G401.6 (cell line): ENCODE measurements around the gene DTD1.
A peak's percentile ranks its signal among the peaks of the same experiment; 100 is the strongest.
"Not testable (repeated sequence)": the region's sequence is repeated elsewhere in the genome, so short reads cannot be mapped to it uniquely, and the experiment has no call there.

Experiments used
- FAIRE-seq: peaks from 2 replicates; lab custom pipeline; 2012; peaks lifted over from hg19 to GRCh38; lab: Jason Lieb, UNC

Gene DTD1

GRCh38 chr20:18743665-18744440 lies 156.0 kb downstream of the DTD1 start:
- no peak for FAIRE-seq

GRCh38 chr20:18747090-18747489 lies 159.2 kb downstream of the DTD1 start:
- no peak for FAIRE-seq

- no peak for FAIRE-seq
These were observed 161.1 kb downstream of the DTD1 start for GRCh38 chr20:18748987-18749386.

- FAIRE-seq: no peak
These were observed 161.7 kb downstream of the DTD1 start for GRCh38 chr20:18749528-18749927.

GRCh38 chr20:18750735-18751134 lies 162.9 kb downstream of the DTD1 start:
- no peak for FAIRE-seq

- no peak for FAIRE-seq
These were observed 166.3 kb downstream of the DTD1 start for GRCh38 chr20:18754030-18754652.

GRCh38 chr20:18754653-18755045 lies 166.8 kb downstream of the DTD1 start:
- FAIRE-seq: no peak

- not testable (repeated sequence) for FAIRE-seq
These were observed 173.0 kb downstream of the DTD1 start for GRCh38 chr20:18760852-18761251.

- no peak for FAIRE-seq
These were observed 179.8 kb downstream of the DTD1 start for GRCh38 chr20:18767676-18768075.

- FAIRE-seq: no peak
These were observed 185.7 kb downstream of the DTD1 start for GRCh38 chr20:18773566-18773965.

- FAIRE-seq: no peak
These were observed 186.4 kb downstream of the DTD1 start for GRCh38 chr20:18774207-18774606.

- no peak for FAIRE-seq
These were observed 187.8 kb downstream of the DTD1 start for GRCh38 chr20:18775633-18776032.

GRCh38 chr20:18778690-18779392 lies 191.0 kb downstream of the DTD1 start:
- no peak for FAIRE-seq

GRCh38 chr20:18780385-18781130 lies 192.7 kb downstream of the DTD1 start:
- no peak for FAIRE-seq

GRCh38 chr20:18781509-18781908 lies 193.7 kb downstream of the DTD1 start:
- FAIRE-seq: no peak

GRCh38 chr20:18783385-18783959 lies 195.6 kb downstream of the DTD1 start:
- no peak for FAIRE-seq

- not testable (repeated sequence) for FAIRE-seq
These were observed 199.2 kb downstream of the DTD1 start for GRCh38 chr20:18787046-18787445.

- no peak for FAIRE-seq
These were observed 200.2 kb downstream of the DTD1 start for GRCh38 chr20:18788021-18788420.

- FAIRE-seq: no peak
These were observed 202.9 kb downstream of the DTD1 start for GRCh38 chr20:18790787-18791186.

- FAIRE-seq: peak; percentile 90
These were observed 206.0 kb downstream of the DTD1 start for GRCh38 chr20:18793625-18794427.

GRCh38 chr20:18794428-18794787 lies 206.6 kb downstream of the DTD1 start:
- no peak for FAIRE-seq
